SU-DHL-6 (cell line): ENCODE results near the gene CREG2.

Experiments used
- EZH2phosphoT487 ChIP-seq: fragments of 200-600 bp; sonication (generic), shearing (Covaris generic); conservative IDR thresholded peaks from 2 replicates; pipeline ENCODE4 v1.6.1; 2018; ENCODE audit warnings: mild to moderate bottlenecking, antibody characterized with exemption, low read length, moderate library complexity, mixed read lengths
- TF ChIP-seq, protein P1 (sequence below): fragments of 200-600 bp; sonication (generic); IDR thresholded peaks from one replicate; pipeline ENCODE4 v1.5.1; 2017; ENCODE audit warnings: antibody characterized with exemption, mild to moderate bottlenecking, low read length, moderate library complexity; ENCODE audit not compliant: insufficient read depth, poor library complexity, severe bottlenecking

DNA sequence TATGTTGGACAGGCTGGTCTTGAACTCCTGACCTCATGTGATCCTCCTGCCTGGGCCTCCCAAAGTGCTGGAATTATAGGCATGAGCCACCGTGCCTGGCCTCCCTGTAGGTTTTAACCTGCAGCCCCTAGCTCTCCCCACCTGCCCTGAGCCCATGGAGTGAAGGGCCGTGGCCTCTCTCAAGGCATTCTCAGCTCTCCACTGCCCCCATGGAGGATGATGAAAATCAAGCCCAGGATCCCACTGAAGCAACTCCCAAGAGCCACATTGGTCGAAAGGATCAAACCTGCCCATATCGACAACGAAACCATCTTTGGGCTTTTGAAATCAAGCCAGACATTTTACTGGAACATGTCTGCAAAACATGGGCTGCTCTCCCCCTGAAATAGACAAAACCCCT lies 22.4 kb upstream of the CREG2 start:
- TF ChIP-seq, protein P1, sequence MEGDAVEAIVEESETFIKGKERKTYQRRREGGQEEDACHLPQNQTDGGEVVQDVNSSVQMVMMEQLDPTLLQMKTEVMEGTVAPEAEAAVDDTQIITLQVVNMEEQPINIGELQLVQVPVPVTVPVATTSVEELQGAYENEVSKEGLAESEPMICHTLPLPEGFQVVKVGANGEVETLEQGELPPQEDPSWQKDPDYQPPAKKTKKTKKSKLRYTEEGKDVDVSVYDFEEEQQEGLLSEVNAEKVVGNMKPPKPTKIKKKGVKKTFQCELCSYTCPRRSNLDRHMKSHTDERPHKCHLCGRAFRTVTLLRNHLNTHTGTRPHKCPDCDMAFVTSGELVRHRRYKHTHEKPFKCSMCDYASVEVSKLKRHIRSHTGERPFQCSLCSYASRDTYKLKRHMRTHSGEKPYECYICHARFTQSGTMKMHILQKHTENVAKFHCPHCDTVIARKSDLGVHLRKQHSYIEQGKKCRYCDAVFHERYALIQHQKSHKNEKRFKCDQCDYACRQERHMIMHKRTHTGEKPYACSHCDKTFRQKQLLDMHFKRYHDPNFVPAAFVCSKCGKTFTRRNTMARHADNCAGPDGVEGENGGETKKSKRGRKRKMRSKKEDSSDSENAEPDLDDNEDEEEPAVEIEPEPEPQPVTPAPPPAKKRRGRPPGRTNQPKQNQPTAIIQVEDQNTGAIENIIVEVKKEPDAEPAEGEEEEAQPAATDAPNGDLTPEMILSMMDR, result no peak
- no peak for TF ChIP-seq EZH2phosphoT487
